GM18511 (cell line): Measurements from ENCODE around the gene IRF5.
A peak's percentile ranks its signal among the peaks of the same experiment; 100 is the strongest.

ENCODE experiments used
- ATAC-seq: cut with Tn5 transposase; IDR thresholded peaks from one replicate; pipeline ENCODE4 v1.9.1; 2021; ENCODE audit warnings: mild to moderate bottlenecking, moderate library complexity; ENCODE audit not compliant: unreplicated experiment

The IRF5 gene

GRCh38 chr7:128919881-128920799 is 17.6 kb upstream of the IRF5 start:
- ATAC-seq, result no peak

- no peak for ATAC-seq
These were observed 16.7 kb upstream of the IRF5 start for GRCh38 chr7:128920913-128921582.

- ATAC-seq, result no peak
These were observed 15.8 kb upstream of the IRF5 start for GRCh38 chr7:128921866-128922440.

GRCh38 chr7:128922496-128923410 is 15.0 kb upstream of the IRF5 start:
- ATAC-seq, result no peak

- ATAC-seq, result no peak
These were observed 14.3 kb upstream of the IRF5 start for GRCh38 chr7:128923411-128923800.

- ATAC-seq, result no peak
These were observed 12.8 kb upstream of the IRF5 start for GRCh38 chr7:128924707-128925588.

- ATAC-seq, result no peak
These were observed 9.4 kb upstream of the IRF5 start for GRCh38 chr7:128928159-128928813.

GRCh38 chr7:128928882-128929788 is 8.6 kb upstream of the IRF5 start:
- no peak for ATAC-seq

- ATAC-seq, result no peak
These were observed 6.4 kb upstream of the IRF5 start for GRCh38 chr7:128931190-128931798.

GRCh38 chr7:128931965-128932861 is 5.5 kb upstream of the IRF5 start:
- ATAC-seq, result no peak

- no peak for ATAC-seq
These were observed 4.9 kb upstream of the IRF5 start for GRCh38 chr7:128932862-128933179.

GRCh38 chr7:128933180-128933891 is 4.4 kb upstream of the IRF5 start:
- ATAC-seq, result peak; percentile 33

- peak; percentile 40 for ATAC-seq
These were observed 3.1 kb upstream of the IRF5 start for GRCh38 chr7:128934361-128935341.

- no peak for ATAC-seq
These were observed 2.4 kb upstream of the IRF5 start for GRCh38 chr7:128935342-128935730.

- ATAC-seq, result no peak
These were observed 929 bp upstream of the IRF5 start for GRCh38 chr7:128936798-128937197.
